UCSD-AML1 (cell line): Measurements from ENCODE around the gene PRPF6.

ENCODE experiments used
- DNase-seq: peaks from one replicate; lab custom pipeline; 2025; ENCODE audit not compliant: unreplicated experiment; lab: John Stamatoyannopoulos, UW

Gene PRPF6

DNA sequence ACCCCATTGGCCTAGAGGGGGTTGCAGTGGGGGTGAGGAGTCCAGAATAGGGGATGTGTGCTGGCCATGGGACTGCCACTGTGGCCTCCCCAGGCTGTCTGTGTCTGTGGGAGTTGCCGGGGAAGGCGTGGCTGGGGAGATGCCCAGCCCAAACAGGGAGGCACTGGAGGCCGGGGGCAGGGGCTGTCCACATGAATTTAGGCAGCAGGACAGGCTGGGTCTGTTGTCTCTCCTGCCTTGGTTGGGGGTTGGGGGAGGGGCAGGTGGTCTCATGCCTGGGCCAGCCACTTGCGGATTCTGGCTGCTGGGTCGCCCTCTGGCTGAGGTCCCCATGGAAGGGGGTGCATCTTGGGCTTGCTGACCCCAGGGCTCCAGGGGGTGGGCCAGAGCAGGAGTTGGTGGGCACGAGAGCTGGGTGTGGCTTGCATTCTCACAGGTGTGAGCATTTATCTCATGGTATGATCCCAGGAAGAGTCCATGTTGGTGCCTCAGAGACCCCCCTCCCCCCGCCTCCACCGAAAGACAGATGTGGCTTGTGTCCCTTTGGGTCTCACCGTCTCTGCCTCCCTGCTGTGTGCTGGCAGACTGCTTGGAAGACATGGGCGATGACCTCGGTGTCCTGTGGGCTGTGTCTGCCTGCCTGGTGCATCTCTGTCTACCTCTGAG, 64.5 kb downstream of the PRPF6 start:
- peak; percentile 45 for DNase-seq

- DNase-seq: no peak
These were observed 66.1 kb downstream of the PRPF6 start for GRCh38 chr20:64047046-64047389.

DNA sequence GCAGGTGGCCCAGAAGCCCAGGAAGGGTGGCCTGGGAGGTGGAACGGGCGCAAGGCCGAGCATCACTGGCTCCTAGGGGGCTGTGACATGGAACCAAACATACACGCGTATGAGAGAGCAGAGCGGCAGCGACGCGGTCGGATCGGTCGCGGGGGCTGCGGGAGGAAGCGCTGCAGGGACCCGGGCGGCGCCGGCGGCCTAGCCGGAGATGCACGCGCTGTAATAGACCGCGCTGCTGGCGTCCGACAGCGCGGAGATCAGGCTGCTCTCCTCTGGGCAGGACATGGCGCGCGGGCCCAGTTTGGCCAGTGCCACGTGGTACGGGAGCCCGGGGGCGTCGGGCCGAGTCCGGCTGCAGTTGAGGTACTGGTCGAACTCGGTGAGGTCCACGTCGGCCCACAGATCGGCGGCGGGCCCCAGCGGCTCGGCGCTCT, 67.1 kb downstream of the PRPF6 start:
- no peak for DNase-seq

GRCh38 chr20:64048402-64049044, 67.6 kb downstream of the PRPF6 start:
- no peak for DNase-seq

DNA sequence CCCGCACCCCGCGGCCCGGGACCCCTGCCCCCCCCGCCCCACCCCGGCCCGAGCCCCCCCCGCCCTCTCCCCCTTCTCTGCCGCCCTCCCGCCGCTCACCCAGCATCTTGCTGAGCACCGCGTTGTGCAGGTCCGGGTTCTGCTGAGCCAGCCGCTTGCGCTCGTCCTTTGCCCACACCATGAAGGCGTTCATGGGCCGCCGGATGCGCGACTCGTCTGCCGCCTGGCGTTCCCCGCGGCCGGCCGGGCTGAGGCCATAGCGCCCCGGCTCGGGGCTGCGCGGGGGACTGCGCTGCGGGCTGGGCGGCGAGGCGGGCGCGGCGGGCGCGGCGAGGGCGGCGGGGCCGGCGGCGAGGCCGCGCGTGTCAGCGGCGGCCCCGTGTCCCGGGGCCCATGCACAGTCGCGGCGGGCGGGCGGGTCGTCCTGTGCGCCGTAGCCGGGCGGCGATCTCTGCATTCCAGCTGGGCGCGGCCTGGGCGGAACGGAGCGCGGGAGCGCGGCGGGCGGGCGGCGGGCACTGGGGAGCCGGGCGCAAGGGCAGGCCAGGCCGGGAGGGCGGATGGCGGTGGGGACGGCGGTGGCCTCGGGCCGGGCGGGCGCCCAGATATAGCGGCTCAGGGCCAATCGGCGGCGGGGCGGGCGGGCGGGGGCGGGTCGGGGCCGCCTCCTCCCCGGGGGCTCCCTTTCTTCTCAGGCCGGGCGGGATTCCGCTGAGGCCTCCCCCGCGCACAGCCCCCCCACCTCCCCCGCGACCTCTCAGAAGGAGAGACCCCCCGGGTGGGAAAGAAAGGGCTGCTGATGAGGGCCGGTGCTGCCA, 68.3 kb downstream of the PRPF6 start, which contains the start of gene SOX18:
SOX18 (minus strand) TSS at position 580 of the 818 bp plus-strand sequence; CDS start at position 457, 123 bp downstream.
- DNase-seq: peak; percentile 66

DNA sequence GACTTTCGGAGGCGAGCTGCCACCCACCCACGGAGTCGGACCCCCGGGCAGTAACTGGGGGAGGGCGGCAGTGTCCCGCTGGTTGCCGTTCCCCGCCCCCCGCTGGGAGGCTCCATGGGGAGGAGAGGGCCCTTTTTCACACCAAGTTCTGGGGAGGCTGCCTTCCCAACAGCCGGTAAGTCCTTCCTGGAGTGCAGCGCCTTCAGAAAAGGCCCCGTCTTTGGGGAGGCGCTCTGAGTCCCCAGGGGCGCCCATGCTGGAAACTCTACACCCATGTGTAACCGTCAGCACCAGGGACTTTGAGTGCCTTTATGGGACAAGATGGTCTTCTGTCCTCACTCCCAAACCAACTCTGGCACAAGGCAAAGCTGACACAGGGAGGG, 68.9 kb downstream of the PRPF6 start:
- peak; percentile 66 for DNase-seq

DNA sequence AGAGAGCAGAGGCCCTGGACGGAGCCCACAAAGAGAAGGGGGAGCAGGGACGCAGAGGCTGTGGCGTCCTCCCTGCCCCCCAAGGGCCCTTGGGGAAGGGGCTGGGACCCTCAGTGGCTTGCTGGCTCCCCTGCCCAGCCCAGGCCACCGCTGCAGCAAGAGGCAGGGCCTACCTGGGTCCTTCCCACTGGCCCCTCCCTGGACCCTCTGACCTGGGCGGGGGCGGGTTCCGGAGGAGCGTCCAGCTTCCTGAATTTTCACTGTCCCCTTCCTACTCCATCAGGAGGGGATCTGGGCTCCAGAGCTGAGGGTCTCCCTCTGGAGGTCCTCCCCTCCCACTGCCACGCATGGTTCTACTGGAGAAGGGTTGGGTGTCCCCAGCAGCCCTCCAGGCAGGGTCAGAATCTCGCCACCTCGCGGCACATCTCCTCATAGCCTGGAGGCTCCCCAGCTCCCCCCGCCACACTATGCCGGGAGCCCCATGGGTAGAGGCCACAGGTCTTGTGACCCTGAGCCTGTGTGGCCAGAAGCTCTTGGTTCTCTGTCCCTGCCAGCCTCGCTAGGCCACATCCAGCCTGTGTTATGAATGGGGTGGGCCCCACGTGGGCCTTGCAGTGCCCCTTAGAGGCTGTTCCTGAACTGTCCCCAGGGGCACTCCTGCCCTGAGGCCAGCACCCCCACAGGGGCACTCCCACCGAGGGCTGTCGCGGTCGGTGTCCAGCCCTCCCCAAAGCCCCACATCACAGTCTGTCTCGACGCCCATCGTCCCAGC, 69.5 kb downstream of the PRPF6 start:
- DNase-seq: peak; percentile 82

DNA sequence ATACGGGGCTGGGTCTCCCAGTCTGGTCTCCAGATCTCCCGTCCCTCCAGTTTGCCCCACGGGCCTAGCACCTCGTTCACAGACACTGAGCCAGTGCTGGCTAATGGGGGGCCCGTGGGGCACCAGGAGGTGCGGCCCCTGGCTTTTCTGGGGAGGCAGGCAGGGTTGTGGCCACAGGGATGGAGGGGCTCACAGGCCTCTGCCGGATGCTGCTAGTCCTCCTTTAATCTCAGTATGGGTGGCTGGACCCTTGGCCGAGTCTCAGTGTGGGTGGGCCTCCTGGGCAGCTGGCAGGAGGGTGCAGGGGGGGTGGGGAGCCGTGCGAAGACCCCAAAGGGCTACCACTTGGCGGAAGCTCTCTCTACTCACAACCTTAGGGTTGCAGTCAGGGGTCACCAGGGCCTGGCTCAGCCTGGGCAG, 70.1 kb downstream of the PRPF6 start:
- DNase-seq: no peak

DNA sequence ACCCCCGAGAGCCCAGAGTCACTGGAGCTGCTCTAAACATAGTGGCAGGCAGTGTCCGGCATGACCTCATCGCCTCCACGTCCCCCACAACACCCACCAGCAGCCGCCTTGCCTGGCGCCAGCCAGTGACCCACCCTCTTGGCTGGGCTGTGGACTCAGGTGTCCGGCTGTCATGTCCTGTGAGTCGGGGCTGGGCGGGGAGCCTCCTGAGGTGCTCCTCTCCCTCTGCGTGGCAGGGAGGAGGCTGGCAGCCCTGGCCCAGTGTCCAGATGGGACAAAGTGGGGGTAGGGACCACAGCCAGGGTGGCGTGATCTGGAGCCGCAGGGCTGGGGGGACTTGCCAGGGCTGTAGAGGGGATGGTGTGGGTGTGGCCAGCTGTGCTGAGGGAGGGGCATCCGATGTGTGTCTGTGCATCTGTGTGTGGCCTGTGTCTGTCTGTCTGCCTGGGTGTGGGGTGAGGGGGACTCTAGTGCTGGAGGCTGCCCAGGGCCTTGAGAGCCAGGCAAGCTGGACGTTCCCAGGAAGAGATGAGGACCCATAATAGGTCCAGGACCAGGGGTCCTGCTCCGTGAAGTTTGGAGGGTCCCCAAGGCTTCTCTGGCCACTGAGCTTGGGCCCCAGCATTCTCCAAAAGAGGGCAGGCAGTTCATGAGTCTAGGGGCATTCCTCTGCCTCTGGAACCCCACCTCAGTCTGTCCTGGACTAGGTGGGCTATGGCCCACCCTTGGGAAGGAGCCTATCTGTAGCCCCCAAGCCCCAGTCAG, 70.8 kb downstream of the PRPF6 start:
- no peak for DNase-seq

- no peak for DNase-seq
These were observed 71.4 kb downstream of the PRPF6 start for GRCh38 chr20:64052326-64052722.

- DNase-seq: no peak
These were observed 72.3 kb downstream of the PRPF6 start for GRCh38 chr20:64052987-64053840.

- peak; percentile 91 for DNase-seq
These were observed 73.1 kb downstream of the PRPF6 start for GRCh38 chr20:64053841-64054661.

GRCh38 chr20:64055396-64055892, 74.5 kb downstream of the PRPF6 start:
- no peak for DNase-seq

DNA sequence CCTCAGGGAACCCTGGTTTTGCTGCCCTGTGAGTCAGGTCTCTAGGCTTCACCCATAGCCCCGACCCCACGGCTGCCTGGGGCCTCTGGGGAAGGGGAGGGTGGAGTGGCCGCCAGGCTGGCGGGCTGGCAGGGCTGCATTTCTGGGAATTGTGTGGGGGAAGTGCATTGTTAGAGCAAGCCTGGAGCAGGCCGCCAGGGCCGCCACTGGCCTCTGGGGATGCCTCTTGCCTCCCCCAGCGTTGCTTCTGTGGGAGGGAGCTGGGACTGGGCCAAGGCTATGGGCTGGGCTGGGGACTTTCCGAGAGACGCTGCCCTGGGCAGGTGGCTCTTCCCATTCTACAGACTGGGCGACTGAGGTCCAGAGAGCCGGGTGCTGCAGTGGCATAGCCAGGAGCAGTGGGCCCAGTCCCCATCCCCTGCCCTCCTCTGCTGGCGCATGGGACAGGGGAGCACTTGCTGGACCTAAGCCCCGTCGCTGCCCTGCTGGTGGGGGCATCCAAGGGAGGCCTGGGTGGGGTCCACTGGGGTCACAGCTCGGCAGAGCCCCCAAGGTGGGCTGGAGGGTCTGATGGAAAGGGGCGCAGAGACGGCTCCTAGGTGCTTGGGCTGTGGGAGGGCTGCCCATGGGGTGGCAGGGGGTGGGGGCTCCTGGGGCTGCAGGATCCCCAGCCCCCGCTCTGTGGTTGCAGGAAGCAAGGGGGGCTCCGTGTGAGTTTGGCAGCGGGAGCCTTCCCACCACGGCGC, 75.1 kb downstream of the PRPF6 start:
- no peak for DNase-seq

GRCh38 chr20:64056639-64056888, 75.6 kb downstream of the PRPF6 start:
- no peak for DNase-seq

DNA sequence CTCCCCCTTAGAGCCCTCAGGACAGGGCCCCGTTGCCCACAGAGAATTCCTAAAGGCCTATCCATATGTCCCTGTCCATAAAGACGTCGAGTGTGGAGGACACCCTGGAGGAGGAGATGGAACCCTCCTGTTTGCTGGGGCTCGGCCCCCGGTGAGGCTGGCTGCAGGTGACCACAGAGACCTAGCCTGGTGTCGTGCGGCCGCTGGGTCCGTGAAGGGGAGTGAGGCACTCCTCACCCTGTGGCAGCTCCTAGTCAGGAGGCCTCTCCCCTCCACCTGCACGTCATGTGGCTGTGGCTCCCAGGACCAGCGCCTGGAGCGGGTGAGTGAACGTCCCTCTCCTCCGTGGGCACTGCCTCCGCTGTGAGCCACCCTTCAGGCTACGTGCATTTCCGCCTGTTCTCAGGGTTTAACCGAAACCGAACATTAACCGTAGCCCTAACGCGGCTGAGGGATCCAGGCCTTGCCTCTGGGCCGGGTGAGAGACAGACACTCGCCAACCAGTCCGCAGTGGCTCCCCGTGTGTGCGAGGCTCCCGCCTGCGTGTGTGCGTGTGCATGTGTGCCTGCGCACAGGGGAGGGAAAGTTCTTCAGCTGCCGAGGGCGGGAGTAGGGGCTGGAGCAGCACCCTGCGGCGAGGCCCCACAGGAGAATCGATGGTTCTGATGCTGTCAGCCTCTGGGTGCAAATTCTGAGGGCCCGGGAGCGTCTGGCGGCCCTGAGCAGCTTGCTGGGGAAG, 76.1 kb downstream of the PRPF6 start:
- no peak for DNase-seq
